ENCODE results near the gene EZH1. TPM values are rescaled to one million over a fixed set of nuclear protein-coding genes. Genes with fewer than 3 reads are reported as not detected.

Gene EZH1
- total RNA-seq, 1 donor from 2014 or later: 56.2 TPM

DNA sequence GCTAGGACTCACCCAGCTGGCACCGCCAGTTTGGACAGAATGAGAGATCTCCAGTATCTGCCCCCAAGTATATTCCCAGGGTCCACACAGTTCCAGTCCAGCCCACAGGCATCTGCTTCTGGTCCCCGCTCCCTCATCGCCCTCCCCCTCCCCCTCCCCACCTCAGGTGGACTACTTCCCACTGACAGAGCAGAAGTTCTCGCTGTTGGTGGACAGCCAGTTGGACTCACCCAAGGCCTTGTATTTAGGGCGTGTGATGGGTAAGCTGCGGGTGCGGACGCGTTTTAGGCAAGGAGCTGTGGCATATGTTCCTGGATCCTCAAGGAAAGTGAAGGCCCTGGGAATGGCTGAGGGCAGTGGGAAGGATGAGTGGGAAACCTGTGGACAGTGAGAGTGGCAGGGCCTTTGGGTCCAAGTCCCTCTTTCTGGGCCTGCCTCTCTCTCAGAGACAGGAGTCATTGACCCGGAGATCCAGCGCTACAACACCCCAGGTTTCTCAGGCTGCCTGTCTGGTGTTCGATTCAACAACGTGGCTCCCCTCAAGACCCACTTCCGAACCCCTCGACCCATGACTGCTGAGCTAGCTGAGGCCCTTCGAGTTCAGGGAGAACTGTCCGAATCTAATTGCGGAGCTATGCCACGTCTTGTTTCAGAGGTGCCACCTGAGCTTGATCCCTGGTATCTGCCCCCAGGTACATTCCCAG is 47.6 kb downstream of the EZH1 start:
- no peak overlapping the region for H3K4me3 ChIP-seq
- no peaks in the 10 kb centered on the region for H3K9me3 ChIP-seq
- intact Hi-C loops (cut with DNase I): no loop called here
- no peaks in the 10 kb centered on the region for H3K4me1 ChIP-seq
- H3K27me3 ChIP-seq (ENCODE audit: low read depth): no peaks in the 10 kb centered on the region
- peaks cover 67% of the 10 kb centered on the region for H3K36me3 ChIP-seq
- TF ChIP-seq CTCF (IDR thresholded peaks at IDR 0.05): no peak
- DNase-seq (no peak), ATAC-seq (no peak)
- no peak overlapping the region for H3K27ac ChIP-seq

DNA sequence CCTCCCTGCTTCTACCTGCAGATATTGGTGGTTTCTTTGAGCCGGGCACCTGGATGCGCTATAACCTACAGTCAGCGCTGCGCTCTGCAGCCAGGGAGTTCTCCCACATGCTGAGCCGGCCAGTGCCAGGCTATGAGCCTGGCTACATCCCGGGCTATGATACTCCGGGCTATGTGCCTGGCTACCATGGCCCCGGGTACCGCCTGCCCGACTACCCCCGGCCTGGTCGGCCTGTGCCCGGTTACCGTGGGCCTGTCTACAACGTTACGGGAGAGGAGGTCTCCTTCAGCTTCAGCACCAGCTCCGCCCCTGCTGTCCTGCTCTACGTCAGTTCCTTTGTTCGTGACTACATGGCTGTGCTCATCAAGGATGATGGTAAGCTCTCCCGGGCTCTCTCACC is 49.3 kb downstream of the EZH1 start:
- Histone ChIP-seq H3K4me1 (no peaks in the 10 kb centered on the region), H3K9me3 (no peaks in the 10 kb centered on the region), H3K36me3 (peaks cover 58% of the 10 kb centered on the region), H3K4me3 (no peak overlapping the region), H3K27ac (no peak overlapping the region), H3K27me3 (ENCODE audit: low read depth) (no peaks in the 10 kb centered on the region)
- ATAC-seq (no peak), DNase-seq (no peak)
- intact Hi-C loops (cut with DNase I): no loop called here
- TF ChIP-seq CTCF (IDR thresholded peaks at IDR 0.05): no peak

DNA sequence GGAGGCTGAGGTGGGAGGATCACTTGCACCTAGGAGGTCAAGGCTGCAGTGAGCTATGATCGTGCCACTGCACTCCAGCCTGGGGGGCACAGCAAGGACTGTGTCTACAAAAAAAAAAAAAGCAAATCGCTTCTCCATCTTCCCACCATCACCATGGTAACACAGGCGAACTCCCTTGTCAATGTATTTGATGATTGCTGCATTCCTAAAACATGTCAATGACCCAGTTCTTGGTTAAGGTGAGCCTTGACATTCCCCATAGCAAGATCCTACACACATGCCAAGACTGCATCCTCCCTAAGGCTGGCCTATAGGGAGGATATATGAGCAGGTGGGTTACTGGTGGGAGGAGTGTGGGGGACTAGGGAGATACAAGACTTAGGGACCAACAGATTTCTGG is 50.3 kb downstream of the EZH1 start:
- Histone ChIP-seq H3K4me1 (no peaks in the 10 kb centered on the region), H3K9me3 (no peaks in the 10 kb centered on the region), H3K4me3 (no peak overlapping the region), H3K27me3 (ENCODE audit: low read depth) (no peaks in the 10 kb centered on the region), H3K36me3 (peaks cover 49% of the 10 kb centered on the region), H3K27ac (no peak overlapping the region)
- no peak for ATAC-seq
- DNase-seq: no peak
- intact Hi-C loops (cut with DNase I): no loop called here
- no peak for TF ChIP-seq CTCF (IDR thresholded peaks at IDR 0.05)

GRCh38 chr17:42692489-42692888 is 52.4 kb downstream of the EZH1 start:
- peaks cover 47% of the 10 kb centered on the region for H3K36me3 ChIP-seq
- no peak for DNase-seq

DNA sequence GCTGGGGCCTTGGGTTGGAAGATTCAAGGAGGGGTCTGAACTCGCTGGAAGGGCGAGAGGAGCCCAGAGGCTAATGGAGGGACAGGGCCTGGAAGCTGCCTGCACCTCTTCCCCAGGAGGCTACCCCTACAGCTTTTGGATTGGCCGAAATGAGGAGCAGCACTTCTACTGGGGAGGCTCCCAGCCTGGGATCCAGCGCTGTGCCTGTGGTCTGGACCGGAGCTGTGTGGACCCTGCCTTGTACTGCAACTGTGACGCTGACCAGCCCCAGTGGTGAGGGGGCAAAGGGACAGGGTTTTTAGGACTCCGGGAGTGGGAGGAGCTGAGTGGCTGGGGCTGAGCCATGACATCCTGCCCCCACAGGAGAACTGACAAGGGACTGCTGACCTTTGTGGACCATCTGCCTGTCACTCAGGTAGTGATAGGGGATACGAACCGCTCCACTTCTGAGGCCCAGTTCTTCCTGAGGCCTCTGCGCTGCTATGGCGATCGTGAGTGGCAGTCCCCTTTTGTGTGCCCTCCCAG is 53.8 kb downstream of the EZH1 start:
- Histone ChIP-seq H3K27me3 (ENCODE audit: low read depth) (no peaks in the 10 kb centered on the region), H3K4me1 (no peaks in the 10 kb centered on the region), H3K36me3 (peaks cover 37% of the 10 kb centered on the region), H3K9me3 (no peaks in the 10 kb centered on the region), H3K4me3 (no peak overlapping the region), H3K27ac (no peak overlapping the region)
- DNase-seq: no peak
- intact Hi-C loops (cut with DNase I): no loop called here
- ATAC-seq: no peak
- TF ChIP-seq CTCF (IDR thresholded peaks at IDR 0.05): no peak

More at GRCh38 chr17:42692489-42692888, 52.4 kb downstream of the EZH1 start:
- Histone ChIP-seq H3K4me1 (no peaks in the 10 kb centered on the region), H3K4me3 (no peak overlapping the region), H3K27me3 (ENCODE audit: low read depth) (no peaks in the 10 kb centered on the region), H3K27ac (no peak overlapping the region), H3K9me3 (no peaks in the 10 kb centered on the region)
- no peak for TF ChIP-seq CTCF (IDR thresholded peaks at IDR 0.05)
- ATAC-seq: no peak
- intact Hi-C loops (cut with DNase I): no loop called here

All from lower lobe of right lung (tissue), 2 donors.